C4-2B (cell line): ENCODE data around the gene ALOX5.

Source experiments
- ZFX ChIP-seq: fragments of 450-650 bp; IDR thresholded peaks from 2 replicates; pipeline ENCODE4 v1.6.1; 2017
- TF ChIP-seq, protein P1 (sequence below): fragments of 450-650 bp; conservative IDR thresholded peaks from 2 replicates; pipeline ENCODE4 v1.5.1; 2017; ENCODE audit warnings: mild to moderate bottlenecking

DNA sequence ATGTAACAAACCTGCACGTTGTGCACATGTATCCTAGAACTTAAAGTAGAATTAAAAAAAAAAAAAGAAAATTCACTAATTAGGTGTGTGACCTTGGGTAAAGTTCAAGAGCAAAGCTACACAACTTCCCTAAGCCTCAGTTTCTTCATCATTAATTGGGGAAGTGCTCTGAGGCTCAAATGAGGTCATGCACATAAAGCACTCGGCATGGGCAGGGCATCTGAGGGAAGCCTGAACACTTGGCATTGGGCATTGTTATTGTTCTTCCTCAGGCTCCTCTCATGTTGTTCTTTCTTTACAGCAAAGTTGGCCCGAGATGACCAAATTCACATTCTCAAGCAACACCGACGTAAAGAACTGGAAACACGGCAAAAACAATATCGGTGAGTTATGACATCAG, 21.5 kb downstream of the ALOX5 start:
- TF ChIP-seq, protein P1, sequence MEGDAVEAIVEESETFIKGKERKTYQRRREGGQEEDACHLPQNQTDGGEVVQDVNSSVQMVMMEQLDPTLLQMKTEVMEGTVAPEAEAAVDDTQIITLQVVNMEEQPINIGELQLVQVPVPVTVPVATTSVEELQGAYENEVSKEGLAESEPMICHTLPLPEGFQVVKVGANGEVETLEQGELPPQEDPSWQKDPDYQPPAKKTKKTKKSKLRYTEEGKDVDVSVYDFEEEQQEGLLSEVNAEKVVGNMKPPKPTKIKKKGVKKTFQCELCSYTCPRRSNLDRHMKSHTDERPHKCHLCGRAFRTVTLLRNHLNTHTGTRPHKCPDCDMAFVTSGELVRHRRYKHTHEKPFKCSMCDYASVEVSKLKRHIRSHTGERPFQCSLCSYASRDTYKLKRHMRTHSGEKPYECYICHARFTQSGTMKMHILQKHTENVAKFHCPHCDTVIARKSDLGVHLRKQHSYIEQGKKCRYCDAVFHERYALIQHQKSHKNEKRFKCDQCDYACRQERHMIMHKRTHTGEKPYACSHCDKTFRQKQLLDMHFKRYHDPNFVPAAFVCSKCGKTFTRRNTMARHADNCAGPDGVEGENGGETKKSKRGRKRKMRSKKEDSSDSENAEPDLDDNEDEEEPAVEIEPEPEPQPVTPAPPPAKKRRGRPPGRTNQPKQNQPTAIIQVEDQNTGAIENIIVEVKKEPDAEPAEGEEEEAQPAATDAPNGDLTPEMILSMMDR: no peak
- no peak for TF ChIP-seq ZFX
